ENCODE results near the gene C11orf52. TPM values are rescaled to one million over a fixed set of nuclear protein-coding genes. Genes with fewer than 3 reads are reported as not detected.

Gene C11orf52
- 0.49 and 0.80 TPM in 2 replicates for total RNA-seq

GRCh38 chr11:111918390-111919256, at the start of gene C11orf52:
Gene C11orf52 (plus strand): TSS chr11:111918913. CDS start chr11:111918973, 60 bp downstream.

GRCh38 chr11:111870886-111871692, 47.6 kb upstream of the C11orf52 start, which contains the start of gene ALG9:
Gene ALG9 (minus strand): TSS chr11:111871581. CDS start chr11:111871482, 99 bp downstream.

GRCh38 chr11:111878849-111879636, 39.7 kb upstream of the C11orf52 start, which contains the start of the genes CFAP68 and FDXACB1:
Gene CFAP68 (plus strand): TSS chr11:111879541. CDS start chr11:111879561, 20 bp downstream.
Gene FDXACB1 (minus strand): TSS chr11:111879165. CDS start chr11:111879132, 33 bp downstream.

DNA sequence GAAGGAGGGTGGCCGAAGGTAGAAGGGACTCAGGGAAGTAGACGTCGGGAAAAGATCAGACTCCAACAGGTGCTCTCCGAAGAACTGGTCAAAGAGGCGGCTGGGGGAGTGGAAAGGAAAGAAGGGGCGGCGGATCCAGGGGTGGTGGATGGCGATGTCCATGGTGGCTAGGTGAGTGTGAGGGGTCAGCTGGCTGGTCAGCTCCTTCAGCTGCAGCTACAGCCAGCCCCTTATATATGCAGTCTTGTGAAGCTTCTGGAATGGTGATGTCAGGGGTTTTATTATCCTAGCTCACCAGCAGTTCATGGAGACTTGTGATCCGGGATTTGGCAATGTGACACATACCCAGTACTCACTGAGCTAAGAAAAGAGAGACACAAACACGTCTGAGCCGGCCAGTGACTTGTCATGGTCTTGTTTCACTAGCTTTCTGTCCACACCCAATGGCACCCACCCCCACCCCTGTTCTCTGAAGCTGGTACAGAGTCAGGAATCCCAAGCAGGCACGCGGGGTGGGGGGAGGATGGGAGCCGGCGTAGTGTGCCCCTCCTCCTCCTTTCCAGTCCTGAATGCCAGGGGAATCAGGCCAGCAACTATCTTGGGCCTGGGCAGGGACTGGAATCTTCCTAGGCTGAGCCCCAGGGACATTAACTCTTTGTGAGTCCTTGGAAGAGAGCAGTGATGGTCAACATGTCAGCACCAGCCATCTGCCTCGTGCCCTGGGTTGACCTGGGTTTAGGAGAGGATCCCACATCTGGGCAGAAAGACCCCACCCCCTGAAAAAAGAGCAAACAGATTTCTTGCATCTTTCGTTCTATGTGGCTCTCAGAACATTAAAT, 6.9 kb upstream of the C11orf52 start, which contains the start of gene CRYAB:
TSS of gene CRYAB (minus strand) at position 208 of the 839 bp plus-strand sequence. CDS start at position 162, 46 bp downstream.

DNA sequence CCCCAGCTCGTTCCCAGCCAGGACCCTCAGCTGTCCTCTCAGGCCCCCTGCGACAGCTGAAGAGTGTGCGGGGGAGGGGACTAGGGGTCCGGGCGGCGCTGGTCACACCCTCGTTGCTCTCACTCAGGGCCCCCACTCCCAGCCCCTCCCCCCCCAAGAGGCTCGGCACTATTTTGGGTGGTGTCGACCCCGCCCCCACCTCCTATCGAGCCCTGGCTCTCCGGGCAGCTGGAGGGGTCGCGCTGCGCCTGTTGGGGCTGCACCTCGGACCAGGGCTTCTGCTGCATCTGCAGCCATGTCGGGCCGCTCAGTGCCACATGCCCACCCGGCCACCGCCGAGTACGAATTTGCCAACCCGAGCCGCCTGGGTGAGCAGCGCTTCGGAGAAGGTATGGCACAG, 6.2 kb upstream of the C11orf52 start, which contains the start of gene HSPB2:
TSS of gene HSPB2 (plus strand) at position 200 of the 400 bp plus-strand sequence. CDS start at position 296, 96 bp downstream.

Other genes starting within 250 kb of the C11orf52 start
- gene PPP2R1B, start 152.5 kb upstream of the C11orf52 start, total RNA-seq: 50.1 and 53.2 TPM in 2 replicates
- 28.1 and 29.6 TPM in 2 replicates for gene ALG9, start 47.3 kb upstream of the C11orf52 start, total RNA-seq
- 2.5 and 3.8 TPM in 2 replicates for gene FDXACB1, start 39.7 kb upstream of the C11orf52 start, total RNA-seq
- 11.8 and 12.3 TPM in 2 replicates for gene CFAP68, start 39.4 kb upstream of the C11orf52 start, total RNA-seq
- gene CRYAB, start 7.1 kb upstream of the C11orf52 start, total RNA-seq: not detected in 2 replicates
- not detected in 2 replicates for gene HSPB2, start 6.2 kb upstream of the C11orf52 start, total RNA-seq
- gene DIXDC1, start 18.4 kb downstream of the C11orf52 start, total RNA-seq: 8.7 TPM in 2 replicates
- 41.2 and 46.1 TPM in 2 replicates for gene DLAT, start 106.5 kb downstream of the C11orf52 start, total RNA-seq
- gene PIH1D2, start 155.1 kb downstream of the C11orf52 start, total RNA-seq: 0.64 and 1.9 TPM in 2 replicates
- 8.3 and 9.2 TPM in 2 replicates for gene NKAPD1, start 155.4 kb downstream of the C11orf52 start, total RNA-seq
- gene TIMM8B, start 167.8 kb downstream of the C11orf52 start, total RNA-seq: 54.6 and 67.4 TPM in 2 replicates
- 96.6 and 117 TPM in 2 replicates for gene SDHD, start 168.0 kb downstream of the C11orf52 start, total RNA-seq
- 0.13 and 1.5 TPM in 2 replicates for gene IL18, start 245.2 kb downstream of the C11orf52 start, total RNA-seq
- gene TEX12, start 248.5 kb downstream of the C11orf52 start, total RNA-seq: 0.25 TPM in 1 of 2 replicates, not detected in the other

Measured in mammary microvascular endothelial cell (primary cell).